DND-41 (cell line): ENCODE results near the gene ZCCHC3.

Experiments used
- EZH2 ChIP-seq: IDR thresholded peaks from 3 replicates; pipeline ENCODE4 v1.6.1; 2012; ENCODE audit warnings: borderline replicate concordance, low read depth, mild to moderate bottlenecking, moderate library complexity, low read length, inconsistent platforms; ENCODE audit not compliant: severe bottlenecking
- TF ChIP-seq, protein P1 (sequence below): IDR thresholded peaks from 2 replicates; pipeline ENCODE4 v1.5.1; 2012; ENCODE audit warnings: borderline replicate concordance, low read length, moderate library complexity, mild to moderate bottlenecking; ENCODE audit not compliant: poor library complexity, severe bottlenecking; ENCODE audit errors: extremely low read depth

GRCh38 chr20:289693-290083, 7.7 kb upstream of the ZCCHC3 start:
- TF ChIP-seq, protein P1, sequence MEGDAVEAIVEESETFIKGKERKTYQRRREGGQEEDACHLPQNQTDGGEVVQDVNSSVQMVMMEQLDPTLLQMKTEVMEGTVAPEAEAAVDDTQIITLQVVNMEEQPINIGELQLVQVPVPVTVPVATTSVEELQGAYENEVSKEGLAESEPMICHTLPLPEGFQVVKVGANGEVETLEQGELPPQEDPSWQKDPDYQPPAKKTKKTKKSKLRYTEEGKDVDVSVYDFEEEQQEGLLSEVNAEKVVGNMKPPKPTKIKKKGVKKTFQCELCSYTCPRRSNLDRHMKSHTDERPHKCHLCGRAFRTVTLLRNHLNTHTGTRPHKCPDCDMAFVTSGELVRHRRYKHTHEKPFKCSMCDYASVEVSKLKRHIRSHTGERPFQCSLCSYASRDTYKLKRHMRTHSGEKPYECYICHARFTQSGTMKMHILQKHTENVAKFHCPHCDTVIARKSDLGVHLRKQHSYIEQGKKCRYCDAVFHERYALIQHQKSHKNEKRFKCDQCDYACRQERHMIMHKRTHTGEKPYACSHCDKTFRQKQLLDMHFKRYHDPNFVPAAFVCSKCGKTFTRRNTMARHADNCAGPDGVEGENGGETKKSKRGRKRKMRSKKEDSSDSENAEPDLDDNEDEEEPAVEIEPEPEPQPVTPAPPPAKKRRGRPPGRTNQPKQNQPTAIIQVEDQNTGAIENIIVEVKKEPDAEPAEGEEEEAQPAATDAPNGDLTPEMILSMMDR = no peak
- no peak for TF ChIP-seq EZH2
